Rectal smooth muscle tissue (tissue), 1 donor: ENCODE measurements around the gene MYO7A.

ENCODE experiments used
- H3K27ac ChIP-seq: one replicate; pipeline ENCODE4 v1.7.0; 2013; ENCODE audit warnings: low read depth, low read length, inconsistent platforms
- H3K27me3 ChIP-seq: one replicate; pipeline ENCODE4 v1.7.0; 2013; ENCODE audit warnings: low read length; ENCODE audit not compliant: control insufficient read depth, insufficient read depth
- H3K36me3 ChIP-seq: one replicate; pipeline ENCODE4 v1.7.0; 2013; ENCODE audit warnings: low read length; ENCODE audit not compliant: control insufficient read depth, insufficient read depth
- H3K4me1 ChIP-seq: one replicate; pipeline ENCODE4 v1.7.0; 2013; ENCODE audit warnings: low read length; ENCODE audit not compliant: control insufficient read depth, insufficient read depth
- H3K4me3 ChIP-seq: one replicate; pipeline ENCODE4 v1.7.0; 2013; ENCODE audit warnings: low read length
- H3K9ac ChIP-seq: one replicate; pipeline ENCODE4 v1.7.0; 2013; ENCODE audit warnings: low read length

Gene MYO7A

GRCh38 chr11:77203901-77204753, 76.1 kb downstream of the MYO7A start:
- Histone ChIP-seq H3K4me1 (no peaks in the 10 kb centered on the region), H3K4me3 (no peak overlapping the region), H3K27ac (no peak overlapping the region), H3K9ac (no peak overlapping the region), H3K36me3 (no peaks in the 10 kb centered on the region), H3K27me3 (no peaks in the 10 kb centered on the region)

- Histone ChIP-seq H3K4me1 (no peaks in the 10 kb centered on the region), H3K27ac (no peak overlapping the region), H3K27me3 (no peaks in the 10 kb centered on the region), H3K9ac (no peak overlapping the region), H3K36me3 (no peaks in the 10 kb centered on the region), H3K4me3 (no peak overlapping the region)
These were observed 76.9 kb downstream of the MYO7A start for GRCh38 chr11:77204754-77205466.

DNA sequence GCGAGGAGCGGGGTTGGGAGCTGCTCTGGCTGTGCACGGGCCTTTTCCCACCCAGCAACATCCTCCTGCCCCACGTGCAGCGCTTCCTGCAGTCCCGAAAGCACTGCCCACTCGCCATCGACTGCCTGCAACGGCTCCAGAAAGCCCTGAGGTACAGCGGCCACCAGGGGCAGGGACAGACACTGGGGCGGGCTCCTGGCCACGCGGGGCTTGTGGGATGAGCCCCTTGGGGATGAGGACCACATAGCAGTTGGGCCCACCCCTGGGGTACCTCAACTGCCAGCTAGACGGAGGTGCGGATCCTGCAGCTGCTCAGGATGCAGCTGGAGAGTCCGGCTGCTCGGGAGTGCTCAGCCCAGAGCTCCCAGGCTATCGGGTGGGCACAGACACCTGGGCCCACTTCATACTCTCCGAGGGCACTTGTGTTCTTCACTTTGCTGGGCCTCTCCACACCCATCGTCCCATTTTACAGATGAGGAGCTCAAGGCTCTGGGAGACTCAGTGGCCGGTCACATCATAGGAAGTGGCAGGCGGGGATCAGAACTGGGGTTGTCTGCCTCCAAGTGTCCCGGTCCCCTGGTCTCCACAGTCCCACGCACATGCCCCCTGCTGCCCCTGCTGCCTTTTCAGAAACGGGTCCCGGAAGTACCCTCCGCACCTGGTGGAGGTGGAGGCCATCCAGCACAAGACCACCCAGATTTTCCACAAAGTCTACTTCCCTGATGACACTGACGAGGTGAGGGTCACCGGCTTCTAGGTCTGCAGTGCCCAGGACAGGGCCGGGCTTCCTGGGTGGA, 77.6 kb downstream of the MYO7A start:
- Histone ChIP-seq H3K27me3 (no peaks in the 10 kb centered on the region), H3K36me3 (no peaks in the 10 kb centered on the region), H3K9ac (no peak overlapping the region), H3K27ac (no peak overlapping the region), H3K4me1 (no peaks in the 10 kb centered on the region), H3K4me3 (no peak overlapping the region)

GRCh38 chr11:77206264-77207018, 78.4 kb downstream of the MYO7A start:
- Histone ChIP-seq H3K27me3 (no peaks in the 10 kb centered on the region), H3K4me3 (no peak overlapping the region), H3K36me3 (no peaks in the 10 kb centered on the region), H3K27ac (no peak overlapping the region), H3K4me1 (no peaks in the 10 kb centered on the region), H3K9ac (no peak overlapping the region)

GRCh38 chr11:77207019-77207485, 79.0 kb downstream of the MYO7A start:
- Histone ChIP-seq H3K36me3 (no peaks in the 10 kb centered on the region), H3K27ac (no peak overlapping the region), H3K4me3 (no peak overlapping the region), H3K9ac (no peak overlapping the region), H3K4me1 (no peaks in the 10 kb centered on the region), H3K27me3 (no peaks in the 10 kb centered on the region)

GRCh38 chr11:77207618-77208313, 79.7 kb downstream of the MYO7A start:
- Histone ChIP-seq H3K27me3 (no peaks in the 10 kb centered on the region), H3K9ac (no peak overlapping the region), H3K36me3 (no peaks in the 10 kb centered on the region), H3K4me1 (no peaks in the 10 kb centered on the region), H3K27ac (no peak overlapping the region), H3K4me3 (no peak overlapping the region)

DNA sequence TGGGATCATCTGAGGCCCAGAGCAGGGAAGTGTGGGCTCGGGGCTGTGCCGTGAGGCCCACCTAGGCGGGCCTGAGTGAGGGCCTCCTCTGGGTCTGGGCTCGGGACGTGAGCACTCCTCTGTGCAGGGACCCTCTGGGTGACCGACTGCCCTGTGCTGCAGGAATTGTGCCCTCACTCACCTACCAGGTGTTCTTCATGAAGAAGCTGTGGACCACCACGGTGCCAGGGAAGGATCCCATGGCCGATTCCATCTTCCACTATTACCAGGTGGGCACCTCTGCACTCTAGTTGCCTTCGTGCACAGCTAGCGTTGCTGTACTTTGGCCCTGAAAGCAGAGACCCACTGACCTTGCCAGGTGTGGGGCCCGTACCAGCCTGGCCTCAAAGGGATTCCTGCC, 80.5 kb downstream of the MYO7A start:
- Histone ChIP-seq H3K27me3 (no peaks in the 10 kb centered on the region), H3K9ac (no peak overlapping the region), H3K4me3 (no peak overlapping the region), H3K4me1 (no peaks in the 10 kb centered on the region), H3K36me3 (no peaks in the 10 kb centered on the region), H3K27ac (no peak overlapping the region)

DNA sequence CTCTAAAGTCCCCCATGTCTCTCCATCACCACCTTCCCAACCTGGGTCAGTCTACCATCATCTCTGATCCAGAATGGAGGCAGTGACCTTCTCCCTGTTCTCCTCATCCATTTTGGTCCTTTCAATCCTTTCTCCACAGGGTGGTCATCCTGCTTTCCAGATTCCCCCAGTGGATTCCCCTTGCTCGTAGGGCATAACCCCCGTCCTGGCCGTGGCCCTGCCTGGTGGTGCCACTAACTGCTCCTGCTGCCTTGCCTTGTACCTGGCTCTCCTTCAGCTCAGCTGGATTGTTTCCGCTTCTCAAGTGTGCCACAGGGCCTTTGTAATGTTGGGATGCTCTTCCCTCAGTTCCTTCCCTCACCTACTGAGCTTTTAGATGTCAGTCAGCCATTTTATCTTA, 81.6 kb downstream of the MYO7A start:
- Histone ChIP-seq H3K4me1 (no peaks in the 10 kb centered on the region), H3K9ac (no peak overlapping the region), H3K4me3 (no peak overlapping the region), H3K27me3 (no peaks in the 10 kb centered on the region), H3K36me3 (no peaks in the 10 kb centered on the region), H3K27ac (no peak overlapping the region)

- H3K27me3 ChIP-seq, result no peaks in the 10 kb centered on the region
- H3K9ac ChIP-seq, result no peak overlapping the region
- no peaks in the 10 kb centered on the region for H3K4me1 ChIP-seq
- H3K36me3 ChIP-seq, result no peaks in the 10 kb centered on the region
- H3K27ac ChIP-seq, result no peak overlapping the region
- no peak overlapping the region for H3K4me3 ChIP-seq
These were observed 83.0 kb downstream of the MYO7A start for GRCh38 chr11:77211040-77211451.

- H3K4me1 ChIP-seq, result no peaks in the 10 kb centered on the region
- H3K4me3 ChIP-seq, result no peak overlapping the region
- no peak overlapping the region for H3K27ac ChIP-seq
- no peaks in the 10 kb centered on the region for H3K27me3 ChIP-seq
- no peak overlapping the region for H3K9ac ChIP-seq
- H3K36me3 ChIP-seq, result no peaks in the 10 kb centered on the region
These were observed 83.7 kb downstream of the MYO7A start for GRCh38 chr11:77211594-77212251.

DNA sequence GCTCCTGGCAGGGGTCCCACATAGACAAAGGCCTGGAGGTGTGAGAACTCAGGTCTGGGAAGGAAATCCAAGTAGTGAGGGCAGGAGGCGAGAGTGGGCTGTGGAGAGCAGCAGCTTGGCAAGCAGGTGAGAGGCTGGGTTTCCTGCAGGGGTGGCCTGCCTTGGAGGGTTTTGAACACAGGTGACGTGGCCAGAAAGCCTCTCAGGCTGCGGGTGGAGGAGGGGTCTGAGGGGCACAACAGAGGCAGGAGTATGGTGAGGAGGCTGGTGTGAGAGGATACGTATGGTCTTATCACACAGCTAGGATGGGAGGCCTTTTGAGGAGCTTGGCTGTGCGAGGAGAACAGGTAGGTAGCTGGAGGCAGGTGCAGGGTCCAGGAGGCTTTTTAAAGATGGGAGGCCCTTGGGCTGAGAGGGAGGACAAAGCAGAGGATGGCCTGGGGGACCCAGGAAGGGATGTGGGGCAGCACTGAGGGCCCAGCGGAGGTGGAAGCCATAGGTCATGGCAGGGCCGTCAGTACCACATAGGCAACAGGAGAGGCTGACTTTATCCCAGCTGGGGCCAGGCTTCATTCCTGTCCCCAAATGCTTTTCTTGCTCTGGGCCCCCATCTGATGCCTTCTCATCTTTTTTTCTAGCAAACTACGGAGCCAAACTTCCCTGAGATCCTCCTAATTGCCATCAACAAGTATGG, 84.4 kb downstream of the MYO7A start:
- H3K36me3 ChIP-seq, result no peaks in the 10 kb centered on the region
- H3K27me3 ChIP-seq, result no peaks in the 10 kb centered on the region

More for the DNA sequence above, 84.4 kb downstream of the MYO7A start:
- Histone ChIP-seq H3K4me1 (no peaks in the 10 kb centered on the region), H3K9ac (no peak overlapping the region), H3K27ac (no peak overlapping the region), H3K4me3 (no peak overlapping the region)
